NCI-H748 treated with DMSO at 0.1 percent for 48 hours (cell line): ENCODE measurements around the gene TAF1.
"Not testable (repeated sequence)": the region's sequence is repeated elsewhere in the genome, so short reads cannot be mapped to it uniquely, and the experiment has no call there.

Source experiments
- DNase-seq: peaks from one replicate; lab custom pipeline; 2025; lab: John Stamatoyannopoulos, UW

TAF1 gene

DNA sequence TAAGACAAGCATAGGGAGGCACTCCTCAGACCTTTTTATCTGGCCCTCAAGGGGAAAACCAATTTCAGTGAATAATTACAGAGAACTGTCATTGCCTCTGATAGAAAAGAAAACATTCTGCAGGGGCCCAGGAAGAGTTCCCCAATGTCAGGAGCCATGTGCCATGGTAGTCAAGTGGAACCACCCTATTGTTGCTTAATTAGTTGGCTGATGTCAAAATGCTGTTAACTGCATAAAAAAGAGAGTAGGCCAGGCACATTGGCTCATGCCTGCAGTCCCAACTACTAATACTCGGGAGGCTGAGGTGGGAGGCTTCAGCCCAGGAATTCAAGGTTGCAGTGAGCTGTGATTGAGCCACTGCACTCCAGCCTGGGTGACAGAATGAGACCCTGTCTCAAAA lies 138.2 kb downstream of the TAF1 start:
- DNase-seq: no peak

DNA sequence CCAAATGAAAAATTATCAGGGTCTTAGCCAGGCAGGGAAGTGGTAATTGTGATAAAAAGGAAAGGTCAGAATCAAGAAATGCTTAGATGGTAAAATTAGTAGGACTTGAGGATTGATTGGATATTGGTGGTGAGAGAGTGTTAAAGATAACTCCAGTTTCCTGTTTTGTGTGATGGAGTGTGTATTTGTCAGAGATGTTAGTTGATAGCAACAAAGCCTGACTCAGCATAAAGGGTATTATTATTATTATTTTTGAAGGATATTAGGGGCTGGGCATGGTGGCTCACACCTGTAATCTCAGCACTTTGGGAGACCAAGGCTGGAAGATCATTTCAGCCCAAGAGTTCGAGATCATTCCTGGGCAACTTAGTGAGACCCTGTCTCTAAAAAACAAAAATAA lies 143.1 kb downstream of the TAF1 start:
- DNase-seq: no peak

DNA sequence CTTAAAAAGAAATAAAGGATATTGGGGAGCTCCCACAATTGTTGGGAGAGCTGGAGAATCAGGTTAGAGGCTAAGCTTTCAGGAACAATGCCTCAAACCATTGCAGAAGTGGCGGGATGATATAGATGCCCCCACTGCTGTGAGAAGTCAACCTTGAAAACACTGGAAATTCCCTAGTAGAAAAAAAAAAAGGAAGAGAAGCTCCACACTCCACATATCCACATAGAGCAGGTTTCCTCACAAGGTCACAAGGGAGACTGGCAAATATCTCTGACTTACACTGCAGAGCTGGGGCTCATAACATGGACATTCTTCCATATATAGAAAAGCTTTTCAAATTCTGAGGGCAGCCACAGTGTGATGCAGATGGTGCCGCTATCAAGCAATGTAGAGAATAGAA lies 144.0 kb downstream of the TAF1 start:
- no peak for DNase-seq

DNA sequence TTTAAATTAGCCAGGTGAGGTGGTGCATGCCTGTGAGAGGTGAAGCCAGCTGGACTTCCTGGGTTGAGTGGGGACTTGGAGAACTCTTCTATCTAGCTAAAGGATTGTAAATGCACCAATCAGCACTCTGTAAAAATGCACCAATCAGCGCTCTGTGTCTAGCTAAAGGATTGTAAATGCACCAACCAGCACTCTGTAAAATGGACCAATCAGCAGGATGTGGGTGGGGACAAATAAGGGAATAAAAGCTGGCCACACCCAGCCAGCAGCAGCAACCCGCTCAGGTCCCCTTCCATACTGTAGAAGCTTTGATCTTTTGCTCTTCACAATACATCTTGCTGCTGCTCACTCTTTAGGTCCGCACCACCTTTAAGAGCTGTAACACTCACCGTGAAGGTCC lies 147.6 kb downstream of the TAF1 start:
- not testable (repeated sequence) for DNase-seq

DNA sequence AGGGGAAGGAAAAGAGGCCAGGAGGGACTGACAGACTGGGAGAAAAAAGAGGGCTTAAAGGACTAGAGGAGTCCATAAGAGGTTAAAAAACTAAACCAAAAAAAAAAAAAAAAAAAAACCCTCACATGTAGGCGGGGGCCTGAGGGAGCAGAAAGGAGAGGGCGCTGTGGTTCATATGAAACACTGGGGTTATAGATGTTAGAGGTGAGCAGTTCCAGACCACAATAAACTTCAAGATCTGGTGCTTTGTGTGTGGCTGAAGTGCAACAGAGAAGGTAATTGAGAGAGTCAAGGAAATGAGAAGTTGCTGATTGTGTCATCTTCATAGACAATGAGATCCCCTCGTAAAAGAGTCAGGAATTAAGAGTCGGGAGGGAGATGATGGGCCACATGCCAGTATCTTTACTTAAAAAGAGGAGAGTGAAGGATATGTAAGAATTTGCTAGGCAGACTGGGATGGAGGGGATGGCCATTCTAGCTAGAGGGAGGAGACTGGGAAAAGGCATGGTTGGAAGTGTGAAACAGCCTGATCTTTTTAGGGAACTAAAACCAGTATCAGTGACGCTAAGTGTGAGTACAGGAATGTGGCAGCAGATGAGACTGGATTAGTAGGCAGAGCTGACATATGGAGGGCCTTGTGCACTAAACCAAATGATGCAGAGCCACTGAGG lies 148.3 kb downstream of the TAF1 start:
- DNase-seq: no peak

DNA sequence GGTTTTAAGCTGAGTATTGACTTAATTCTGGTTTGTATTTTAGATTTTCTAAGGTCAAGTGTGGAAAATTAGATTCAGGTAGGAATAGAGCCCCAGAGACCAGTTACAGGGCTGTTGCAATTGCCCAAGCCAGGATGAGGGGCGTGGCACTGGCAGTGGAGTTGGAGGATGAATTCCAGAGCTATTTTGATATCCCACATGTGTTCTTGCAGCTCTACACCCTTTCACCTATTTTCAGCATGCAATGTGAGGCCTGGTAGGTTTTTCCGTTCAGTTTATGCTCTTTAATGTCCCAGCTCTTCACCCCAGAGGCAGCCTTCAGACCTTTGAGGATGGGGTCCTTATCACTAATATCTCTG lies 148.9 kb downstream of the TAF1 start:
- no peak for DNase-seq
